NCI-H2171 (cell line): ENCODE measurements around the gene AKT3.

ENCODE experiments used
- DNase-seq: peaks from one replicate; lab custom pipeline; 2025; lab: John Stamatoyannopoulos, UW

The AKT3 gene

GRCh38 chr1:243731301-243731891 lies 118.6 kb downstream of the AKT3 start:
- no peak for DNase-seq

GRCh38 chr1:243730487-243731150 lies 119.4 kb downstream of the AKT3 start:
- no peak for DNase-seq

GRCh38 chr1:243729956-243730355 lies 120.1 kb downstream of the AKT3 start:
- no peak for DNase-seq

GRCh38 chr1:243727503-243728203 lies 122.4 kb downstream of the AKT3 start:
- DNase-seq, result no peak

- DNase-seq, result no peak
Observed at GRCh38 chr1:243726806-243727502, 123.1 kb downstream of the AKT3 start.

- no peak for DNase-seq
Observed at GRCh38 chr1:243725846-243726245, 124.2 kb downstream of the AKT3 start.

GRCh38 chr1:243725075-243725474 lies 125.0 kb downstream of the AKT3 start:
- DNase-seq, result no peak

GRCh38 chr1:243723458-243724043 lies 126.5 kb downstream of the AKT3 start:
- no peak for DNase-seq

GRCh38 chr1:243723050-243723449 lies 127.0 kb downstream of the AKT3 start:
- peak; percentile 37 for DNase-seq

GRCh38 chr1:243719476-243719875 lies 130.6 kb downstream of the AKT3 start:
- DNase-seq, result no peak

GRCh38 chr1:243718893-243719292 lies 131.2 kb downstream of the AKT3 start:
- DNase-seq, result no peak

GRCh38 chr1:243718022-243718421 lies 132.0 kb downstream of the AKT3 start:
- no peak for DNase-seq

GRCh38 chr1:243716906-243717305 lies 133.1 kb downstream of the AKT3 start:
- DNase-seq, result no peak

GRCh38 chr1:243715285-243715684 lies 134.8 kb downstream of the AKT3 start:
- DNase-seq, result no peak

GRCh38 chr1:243713470-243714186 lies 136.4 kb downstream of the AKT3 start:
- peak; percentile 96 for DNase-seq

- DNase-seq, result peak; percentile 52
Observed at GRCh38 chr1:243712941-243713340, 137.1 kb downstream of the AKT3 start.

- no peak for DNase-seq
Observed at GRCh38 chr1:243712242-243712641, 137.8 kb downstream of the AKT3 start.

GRCh38 chr1:243710467-243710866 lies 139.6 kb downstream of the AKT3 start:
- DNase-seq, result no peak

GRCh38 chr1:243708210-243708609 lies 141.8 kb downstream of the AKT3 start:
- DNase-seq, result no peak

GRCh38 chr1:243706563-243706962 lies 143.5 kb downstream of the AKT3 start:
- no peak for DNase-seq

GRCh38 chr1:243705585-243705984 lies 144.5 kb downstream of the AKT3 start:
- no peak for DNase-seq

GRCh38 chr1:243701872-243702271 lies 148.2 kb downstream of the AKT3 start:
- DNase-seq, result no peak
